ENCODE data around the gene CYP2S1. TPM values are rescaled to one million over a fixed set of nuclear protein-coding genes. Genes with fewer than 3 reads are reported as not detected.
A peak's percentile ranks its signal among the peaks of the same experiment; 100 is the strongest.

The CYP2S1 gene
- total and polyA plus RNA-seq, 2 donors = 0.99 to 4.3 TPM

- Histone ChIP-seq H3K4me3 (ENCODE audit: low read length in 2 of 2) (no peak overlapping the region), H3K4me1 (ENCODE audit: control insufficient read depth in 2 of 2, insufficient read depth in 2 of 2, low read length in 2 of 2) (no peaks in the 10 kb centered on the region), H3K36me3 (ENCODE audit: control insufficient read depth in 2 of 2, insufficient read depth in 2 of 2, low read length in 1 of 2) (no peaks in the 10 kb centered on the region), H3K27me3 (ENCODE audit: control insufficient read depth in 2 of 2, insufficient read depth in 1 of 2, low read length in 1 of 2) (no peaks in the 10 kb centered on the region), H3K9me3 (ENCODE audit: control insufficient read depth in 2 of 2, insufficient read depth in 1 of 2, low read length in 1 of 2) (no peaks in the 10 kb centered on the region), H3K27ac (ENCODE audit: low read depth in 1 of 2, low read length in 1 of 2) (no peak overlapping the region)
- DNase-seq (ENCODE audit: low read depth in 6 of 9, low spot score in 9 of 9) = no peak
- 93% methylated on average over 26 of the region's 26 CpGs for WGBS
Measured at GRCh38 chr19:41206926-41207750, 14.1 kb downstream of the CYP2S1 start.

GRCh38 chr19:41214161-41214560 is 21.1 kb downstream of the CYP2S1 start:
- H3K36me3 ChIP-seq (ENCODE audit: control insufficient read depth in 2 of 2, insufficient read depth in 2 of 2, low read length in 1 of 2) = no peaks in the 10 kb centered on the region
- no peak overlapping the region for H3K27ac ChIP-seq (ENCODE audit: low read depth in 1 of 2, low read length in 1 of 2)
- H3K27me3 ChIP-seq (ENCODE audit: control insufficient read depth in 2 of 2, insufficient read depth in 1 of 2, low read length in 1 of 2) = peaks cover 3 to 24% of the 10 kb centered on the region in 2 donors
- no peak for DNase-seq (ENCODE audit: low read depth in 6 of 9, low spot score in 9 of 9)
- H3K4me3 ChIP-seq (ENCODE audit: low read length in 2 of 2) = no peak overlapping the region
- H3K4me1 ChIP-seq (ENCODE audit: control insufficient read depth in 2 of 2, insufficient read depth in 2 of 2, low read length in 2 of 2) = no peaks in the 10 kb centered on the region
- H3K9me3 ChIP-seq (ENCODE audit: control insufficient read depth in 2 of 2, insufficient read depth in 1 of 2, low read length in 1 of 2) = no peaks in the 10 kb centered on the region
- WGBS = 96% methylated on average over 1 of the region's 1 CpG

GRCh38 chr19:41217741-41218140 is 24.7 kb downstream of the CYP2S1 start:
- WGBS = 91% methylated on average over 7 of the region's 7 CpGs
- Histone ChIP-seq H3K27ac (ENCODE audit: low read depth in 1 of 2, low read length in 1 of 2) (no peak overlapping the region), H3K4me1 (ENCODE audit: control insufficient read depth in 2 of 2, insufficient read depth in 2 of 2, low read length in 2 of 2) (no peaks in the 10 kb centered on the region), H3K27me3 (ENCODE audit: control insufficient read depth in 2 of 2, insufficient read depth in 1 of 2, low read length in 1 of 2) (peaks cover 6 to 55% of the 10 kb centered on the region in 2 donors), H3K36me3 (ENCODE audit: control insufficient read depth in 2 of 2, insufficient read depth in 2 of 2, low read length in 1 of 2) (no peaks in the 10 kb centered on the region), H3K9me3 (ENCODE audit: control insufficient read depth in 2 of 2, insufficient read depth in 1 of 2, low read length in 1 of 2) (no peaks in the 10 kb centered on the region), H3K4me3 (ENCODE audit: low read length in 2 of 2) (no peak overlapping the region)
- no peak for DNase-seq (ENCODE audit: low read depth in 6 of 9, low spot score in 9 of 9)

- H3K4me1 ChIP-seq (ENCODE audit: control insufficient read depth in 2 of 2, insufficient read depth in 2 of 2, low read length in 2 of 2) = no peaks in the 10 kb centered on the region
- 87% methylated on average over 7 of the region's 7 CpGs for WGBS
- peak overlapping the region in 1 of 2 donors; percentile 48 for H3K27ac ChIP-seq (ENCODE audit: low read depth in 1 of 2, low read length in 1 of 2)
- peaks cover 6 to 55% of the 10 kb centered on the region in 2 donors for H3K27me3 ChIP-seq (ENCODE audit: control insufficient read depth in 2 of 2, insufficient read depth in 1 of 2, low read length in 1 of 2)
- H3K9me3 ChIP-seq (ENCODE audit: control insufficient read depth in 2 of 2, insufficient read depth in 1 of 2, low read length in 1 of 2) = no peaks in the 10 kb centered on the region
- H3K36me3 ChIP-seq (ENCODE audit: control insufficient read depth in 2 of 2, insufficient read depth in 2 of 2, low read length in 1 of 2) = no peaks in the 10 kb centered on the region
- no peak overlapping the region for H3K4me3 ChIP-seq (ENCODE audit: low read length in 2 of 2)
- no peak for DNase-seq (ENCODE audit: low read depth in 6 of 9, low spot score in 9 of 9)
Measured at GRCh38 chr19:41218249-41218614, 25.2 kb downstream of the CYP2S1 start.

- H3K27ac ChIP-seq (ENCODE audit: low read depth in 1 of 2, low read length in 1 of 2) = peak within 1 kb of the TSS; percentile 26 to 58
- no peaks in the 10 kb centered on the region for H3K4me1 ChIP-seq (ENCODE audit: control insufficient read depth in 2 of 2, insufficient read depth in 2 of 2, low read length in 2 of 2)
- DNase-seq (ENCODE audit: low read depth in 6 of 9, low spot score in 9 of 9) = peak in 2 of 9 donors; percentile 10 to 21
- H3K9me3 ChIP-seq (ENCODE audit: control insufficient read depth in 2 of 2, insufficient read depth in 1 of 2, low read length in 1 of 2) = no peaks in the 10 kb centered on the region
- H3K4me3 ChIP-seq (ENCODE audit: low read length in 2 of 2) = peak within 1 kb of the TSS; percentile 13 to 18
- H3K27me3 ChIP-seq (ENCODE audit: control insufficient read depth in 2 of 2, insufficient read depth in 1 of 2, low read length in 1 of 2) = peaks cover 6 to 59% of the 10 kb centered on the region in 2 donors
- H3K36me3 ChIP-seq (ENCODE audit: control insufficient read depth in 2 of 2, insufficient read depth in 2 of 2, low read length in 1 of 2) = no peaks in the 10 kb centered on the region
- 32% methylated on average over 32 of the region's 32 CpGs for WGBS
Measured at GRCh38 chr19:41218615-41219507, 25.8 kb downstream of the CYP2S1 start, which contains the start of gene AXL. Gene AXL, plus strand, starts transcription at chr19:41219223. Its CDS starts 170 bp downstream, at chr19:41219393.

- H3K9me3 ChIP-seq (ENCODE audit: control insufficient read depth in 2 of 2, insufficient read depth in 1 of 2, low read length in 1 of 2) = no peaks in the 10 kb centered on the region
- DNase-seq (ENCODE audit: low read depth in 6 of 9, low spot score in 9 of 9) = no peak
- H3K36me3 ChIP-seq (ENCODE audit: control insufficient read depth in 2 of 2, insufficient read depth in 2 of 2, low read length in 1 of 2) = no peaks in the 10 kb centered on the region
- no peaks in the 10 kb centered on the region for H3K4me1 ChIP-seq (ENCODE audit: control insufficient read depth in 2 of 2, insufficient read depth in 2 of 2, low read length in 2 of 2)
- H3K27me3 ChIP-seq (ENCODE audit: control insufficient read depth in 2 of 2, insufficient read depth in 1 of 2, low read length in 1 of 2) = peaks cover 6 to 69% of the 10 kb centered on the region in 2 donors
- H3K27ac ChIP-seq (ENCODE audit: low read depth in 1 of 2, low read length in 1 of 2) = peak overlapping the region in 1 of 2 donors; percentile 20
- no peak overlapping the region for H3K4me3 ChIP-seq (ENCODE audit: low read length in 2 of 2)
- 72% methylated on average over 16 of the region's 16 CpGs for WGBS
Measured at GRCh38 chr19:41219924-41220567, 27.0 kb downstream of the CYP2S1 start.

- H3K9me3 ChIP-seq (ENCODE audit: control insufficient read depth in 2 of 2, insufficient read depth in 1 of 2, low read length in 1 of 2) = no peaks in the 10 kb centered on the region
- no peak for DNase-seq (ENCODE audit: low read depth in 6 of 9, low spot score in 9 of 9)
- no peak overlapping the region for H3K4me3 ChIP-seq (ENCODE audit: low read length in 2 of 2)
- H3K27ac ChIP-seq (ENCODE audit: low read depth in 1 of 2, low read length in 1 of 2) = no peak overlapping the region
- peaks cover 12 to 77% of the 10 kb centered on the region in 2 donors for H3K27me3 ChIP-seq (ENCODE audit: control insufficient read depth in 2 of 2, insufficient read depth in 1 of 2, low read length in 1 of 2)
- 81% methylated on average over 9 of the region's 9 CpGs for WGBS
- H3K36me3 ChIP-seq (ENCODE audit: control insufficient read depth in 2 of 2, insufficient read depth in 2 of 2, low read length in 1 of 2) = no peaks in the 10 kb centered on the region
- no peaks in the 10 kb centered on the region for H3K4me1 ChIP-seq (ENCODE audit: control insufficient read depth in 2 of 2, insufficient read depth in 2 of 2, low read length in 2 of 2)
Measured at GRCh38 chr19:41220811-41221210, 27.8 kb downstream of the CYP2S1 start.

GRCh38 chr19:41221514-41222205 is 28.6 kb downstream of the CYP2S1 start:
- DNase-seq (ENCODE audit: low read depth in 6 of 9, low spot score in 9 of 9) = no peak
- no peak overlapping the region for H3K4me3 ChIP-seq (ENCODE audit: low read length in 2 of 2)

More at GRCh38 chr19:41221514-41222205, 28.6 kb downstream of the CYP2S1 start:
- Histone ChIP-seq H3K4me1 (ENCODE audit: control insufficient read depth in 2 of 2, insufficient read depth in 2 of 2, low read length in 2 of 2) (peaks cover 2 to 4% of the 10 kb centered on the region in 2 donors), H3K27me3 (ENCODE audit: control insufficient read depth in 2 of 2, insufficient read depth in 1 of 2, low read length in 1 of 2) (peaks cover 20 to 84% of the 10 kb centered on the region in 2 donors), H3K9me3 (ENCODE audit: control insufficient read depth in 2 of 2, insufficient read depth in 1 of 2, low read length in 1 of 2) (no peaks in the 10 kb centered on the region), H3K27ac (ENCODE audit: low read depth in 1 of 2, low read length in 1 of 2) (no peak overlapping the region), H3K36me3 (ENCODE audit: control insufficient read depth in 2 of 2, insufficient read depth in 2 of 2, low read length in 1 of 2) (no peaks in the 10 kb centered on the region)
- WGBS = 93% methylated on average over 20 of the region's 20 CpGs
